H4 (cell line): ENCODE data around the gene DDX31. TPM values are rescaled to one million over a fixed set of nuclear protein-coding genes. Genes with fewer than 3 reads are reported as not detected.
"Not testable (repeated sequence)": the region's sequence is repeated elsewhere in the genome, so short reads cannot be mapped to it uniquely, and the experiment has no call there.

Source experiments
- DNase-seq: peaks from one replicate; pipeline ENCODE4 v3.0.0-alpha.2; 2015; ENCODE audit warnings: low spot score
- total RNA-seq: library from RNA; depleted of rRNA; stranded (reverse); fragments of >200 nt; shearing (Covaris generic); gene quantifications from 2 replicates; pipeline ENCODE4 v1.2.3, GENCODE V29; 2014; rRNA removed

The DDX31 gene
- 14.8 and 16.0 TPM in 2 replicates for total RNA-seq

GRCh38 chr9:132669698-132670456 is at the start of gene DDX31:
Gene DDX31, minus strand, starts transcription at chr9:132669983. Its CDS starts 49 bp downstream, at chr9:132669934.
- peak; percentile 61 for DNase-seq

- DNase-seq: not testable (repeated sequence)
Observed at GRCh38 chr9:132718381-132718928, 48.7 kb upstream of the DDX31 start.

GRCh38 chr9:132717326-132717945 is 47.7 kb upstream of the DDX31 start:
- no peak for DNase-seq

- DNase-seq: no peak
Observed at GRCh38 chr9:132716007-132716406, 46.2 kb upstream of the DDX31 start.

GRCh38 chr9:132712753-132713152 is 43.0 kb upstream of the DDX31 start:
- no peak for DNase-seq

- DNase-seq: no peak
Observed at GRCh38 chr9:132711846-132712245, 42.1 kb upstream of the DDX31 start.

GRCh38 chr9:132711152-132711551 is 41.4 kb upstream of the DDX31 start:
- DNase-seq: not testable (repeated sequence)

- no peak for DNase-seq
Observed at GRCh38 chr9:132710333-132710732, 40.5 kb upstream of the DDX31 start.

- DNase-seq: no peak
Observed at GRCh38 chr9:132708769-132709430, 39.1 kb upstream of the DDX31 start.

GRCh38 chr9:132708239-132708638 is 38.5 kb upstream of the DDX31 start:
- DNase-seq: no peak

GRCh38 chr9:132703336-132703735 is 33.6 kb upstream of the DDX31 start:
- DNase-seq: no peak

- no peak for DNase-seq
Observed at GRCh38 chr9:132702254-132702653, 32.5 kb upstream of the DDX31 start.

- no peak for DNase-seq
Observed at GRCh38 chr9:132699956-132700355, 30.2 kb upstream of the DDX31 start.

GRCh38 chr9:132698989-132699388 is 29.2 kb upstream of the DDX31 start:
- no peak for DNase-seq

GRCh38 chr9:132697230-132697629 is 27.4 kb upstream of the DDX31 start:
- DNase-seq: no peak

- DNase-seq: no peak
Observed at GRCh38 chr9:132694144-132694543, 24.4 kb upstream of the DDX31 start.

GRCh38 chr9:132690696-132691095 is 20.9 kb upstream of the DDX31 start:
- DNase-seq: no peak

GRCh38 chr9:132683873-132684272 is 14.1 kb upstream of the DDX31 start:
- DNase-seq: no peak

- DNase-seq: no peak
Observed at GRCh38 chr9:132681561-132681960, 11.8 kb upstream of the DDX31 start.

GRCh38 chr9:132679946-132680625 is 10.3 kb upstream of the DDX31 start:
- no peak for DNase-seq

GRCh38 chr9:132677976-132678375 is 8.2 kb upstream of the DDX31 start:
- DNase-seq: no peak

- DNase-seq: no peak
Observed at GRCh38 chr9:132674485-132674884, 4.7 kb upstream of the DDX31 start.
